ENCODE results near the gene N4BP2L2. TPM values are rescaled to one million over a fixed set of nuclear protein-coding genes. Genes with fewer than 3 reads are reported as not detected.
A peak's percentile ranks its signal among the peaks of the same experiment; 100 is the strongest.

Gene N4BP2L2
- total and polyA plus RNA-seq, 9 of the 15 experiments (the other 6 are each of a cell fraction or from before 2014, with no cell fraction given) = 33.9 to 76.4 (median 48.7) TPM

DNA sequence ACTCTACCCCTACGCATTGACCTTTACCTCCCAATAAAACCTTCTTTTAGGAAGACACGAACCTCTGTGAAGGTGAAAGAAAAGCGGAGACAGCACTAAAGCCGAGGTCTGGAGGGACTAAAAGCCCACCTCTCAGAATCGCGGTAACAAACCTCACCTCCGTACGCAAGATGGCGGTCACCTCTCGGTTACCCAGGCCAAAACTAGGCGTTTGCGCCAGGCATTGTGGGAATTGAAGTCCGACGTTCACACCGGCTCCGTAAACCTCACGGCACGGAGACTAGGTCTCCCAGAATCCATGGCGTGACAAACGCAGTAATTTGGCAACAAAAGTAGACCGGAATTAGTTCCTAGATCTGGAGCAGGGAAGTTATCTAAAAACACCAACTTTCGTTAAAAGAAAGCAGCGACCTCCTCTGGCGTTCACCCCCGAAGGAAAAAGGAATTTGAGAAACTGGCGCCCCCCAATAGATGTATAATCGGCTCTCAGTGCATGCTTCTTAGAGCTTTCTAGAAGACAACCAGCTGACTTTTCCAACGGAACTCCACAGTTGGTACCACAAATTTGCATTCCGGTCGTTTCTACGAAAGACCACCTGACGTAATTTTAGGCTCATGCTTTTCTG lies at the start of gene N4BP2L2 (continued):
- peak; percentile 72 for TF ChIP-seq CXXC5 (CRISPR knock-in tag; IDR thresholded peaks at IDR 0.05)
- TF ChIP-seq CBX2 (IDR thresholded peaks at IDR 0.05; ENCODE audit: insufficient read depth, low read length, poor library complexity, severe bottlenecking) = no peak
- TF ChIP-seq, protein P1, sequence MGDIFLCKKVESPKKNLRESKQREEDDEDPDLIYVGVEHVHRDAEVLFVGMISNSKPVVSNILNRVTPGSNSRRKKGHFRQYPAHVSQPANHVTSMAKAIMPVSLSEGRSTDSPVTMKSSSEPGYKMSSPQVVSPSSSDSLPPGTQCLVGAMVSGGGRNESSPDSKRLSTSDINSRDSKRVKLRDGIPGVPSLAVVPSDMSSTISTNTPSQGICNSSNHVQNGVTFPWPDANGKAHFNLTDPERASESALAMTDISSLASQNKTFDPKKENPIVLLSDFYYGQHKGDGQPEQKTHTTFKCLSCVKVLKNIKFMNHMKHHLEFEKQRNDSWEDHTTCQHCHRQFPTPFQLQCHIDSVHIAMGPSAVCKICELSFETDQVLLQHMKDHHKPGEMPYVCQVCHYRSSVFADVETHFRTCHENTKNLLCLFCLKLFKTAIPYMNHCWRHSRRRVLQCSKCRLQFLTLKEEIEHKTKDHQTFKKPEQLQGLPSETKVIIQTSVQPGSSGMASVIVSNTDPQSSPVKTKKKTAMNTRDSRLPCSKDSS (IDR thresholded peaks at IDR 0.05; ENCODE audit: low read depth, partially characterized antibody) = no peak
- TF ChIP-seq COPS2 (conservative IDR thresholded peaks at IDR 0.05) = no peak
- TF ChIP-seq NCOR1 (IDR thresholded peaks at IDR 0.05) = no peak
- TF ChIP-seq XRCC5 (IDR thresholded peaks at IDR 0.05; ENCODE audit: low read depth, low read length) = no peak
- 0 out of 4 replicates have a peak, but pooled peaks of 1 of the 2 experiments have one; percentile 39 for TF ChIP-seq TBL1XR1 (IDR thresholded peaks at IDR 0.05; ENCODE audit: low read length in 2 of 2)
- TF ChIP-seq, protein P2, sequence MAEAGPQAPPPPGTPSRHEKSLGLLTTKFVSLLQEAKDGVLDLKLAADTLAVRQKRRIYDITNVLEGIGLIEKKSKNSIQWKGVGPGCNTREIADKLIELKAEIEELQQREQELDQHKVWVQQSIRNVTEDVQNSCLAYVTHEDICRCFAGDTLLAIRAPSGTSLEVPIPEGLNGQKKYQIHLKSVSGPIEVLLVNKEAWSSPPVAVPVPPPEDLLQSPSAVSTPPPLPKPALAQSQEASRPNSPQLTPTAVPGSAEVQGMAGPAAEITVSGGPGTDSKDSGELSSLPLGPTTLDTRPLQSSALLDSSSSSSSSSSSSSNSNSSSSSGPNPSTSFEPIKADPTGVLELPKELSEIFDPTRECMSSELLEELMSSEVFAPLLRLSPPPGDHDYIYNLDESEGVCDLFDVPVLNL (CRISPR knock-in tag; IDR thresholded peaks at IDR 0.05; ENCODE audit: low read depth) = no peak
- no peak for TF ChIP-seq KDM2B (CRISPR knock-in tag; IDR thresholded peaks at IDR 0.05)
- TF ChIP-seq, protein P3, sequence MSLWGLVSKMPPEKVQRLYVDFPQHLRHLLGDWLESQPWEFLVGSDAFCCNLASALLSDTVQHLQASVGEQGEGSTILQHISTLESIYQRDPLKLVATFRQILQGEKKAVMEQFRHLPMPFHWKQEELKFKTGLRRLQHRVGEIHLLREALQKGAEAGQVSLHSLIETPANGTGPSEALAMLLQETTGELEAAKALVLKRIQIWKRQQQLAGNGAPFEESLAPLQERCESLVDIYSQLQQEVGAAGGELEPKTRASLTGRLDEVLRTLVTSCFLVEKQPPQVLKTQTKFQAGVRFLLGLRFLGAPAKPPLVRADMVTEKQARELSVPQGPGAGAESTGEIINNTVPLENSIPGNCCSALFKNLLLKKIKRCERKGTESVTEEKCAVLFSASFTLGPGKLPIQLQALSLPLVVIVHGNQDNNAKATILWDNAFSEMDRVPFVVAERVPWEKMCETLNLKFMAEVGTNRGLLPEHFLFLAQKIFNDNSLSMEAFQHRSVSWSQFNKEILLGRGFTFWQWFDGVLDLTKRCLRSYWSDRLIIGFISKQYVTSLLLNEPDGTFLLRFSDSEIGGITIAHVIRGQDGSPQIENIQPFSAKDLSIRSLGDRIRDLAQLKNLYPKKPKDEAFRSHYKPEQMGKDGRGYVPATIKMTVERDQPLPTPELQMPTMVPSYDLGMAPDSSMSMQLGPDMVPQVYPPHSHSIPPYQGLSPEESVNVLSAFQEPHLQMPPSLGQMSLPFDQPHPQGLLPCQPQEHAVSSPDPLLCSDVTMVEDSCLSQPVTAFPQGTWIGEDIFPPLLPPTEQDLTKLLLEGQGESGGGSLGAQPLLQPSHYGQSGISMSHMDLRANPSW (CRISPR knock-in tag; IDR thresholded peaks at IDR 0.05) = no peak
- no peak for TF ChIP-seq EHMT2 (IDR thresholded peaks at IDR 0.05)
- peak; percentile 83 for TF ChIP-seq ZNF766 (CRISPR knock-in tag; conservative IDR thresholded peaks at IDR 0.05)
- peak; percentile 83 for TF ChIP-seq HNRNPLL (IDR thresholded peaks at IDR 0.05; ENCODE audit: low read depth, low read length, poor library complexity, severe bottlenecking)
- no peak; the same call in 1 of the 2 replicates for TF ChIP-seq MYC (IDR thresholded peaks at IDR 0.05; ENCODE audit: low read depth, low read length)
- TF ChIP-seq MYC (CRISPR knock-in tag; IDR thresholded peaks at IDR 0.05; ENCODE audit: borderline replicate concordance, low read depth) = no peak
- peak; percentile 70; the same call in 1 of the 2 replicates for TF ChIP-seq PHF8 (IDR thresholded peaks at IDR 0.05; ENCODE audit: borderline replicate concordance, low read length)
- TF ChIP-seq, protein P4, sequence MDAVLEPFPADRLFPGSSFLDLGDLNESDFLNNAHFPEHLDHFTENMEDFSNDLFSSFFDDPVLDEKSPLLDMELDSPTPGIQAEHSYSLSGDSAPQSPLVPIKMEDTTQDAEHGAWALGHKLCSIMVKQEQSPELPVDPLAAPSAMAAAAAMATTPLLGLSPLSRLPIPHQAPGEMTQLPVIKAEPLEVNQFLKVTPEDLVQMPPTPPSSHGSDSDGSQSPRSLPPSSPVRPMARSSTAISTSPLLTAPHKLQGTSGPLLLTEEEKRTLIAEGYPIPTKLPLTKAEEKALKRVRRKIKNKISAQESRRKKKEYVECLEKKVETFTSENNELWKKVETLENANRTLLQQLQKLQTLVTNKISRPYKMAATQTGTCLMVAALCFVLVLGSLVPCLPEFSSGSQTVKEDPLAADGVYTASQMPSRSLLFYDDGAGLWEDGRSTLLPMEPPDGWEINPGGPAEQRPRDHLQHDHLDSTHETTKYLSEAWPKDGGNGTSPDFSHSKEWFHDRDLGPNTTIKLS (IDR thresholded peaks at IDR 0.05; ENCODE audit: borderline replicate concordance, low read depth) = peak; percentile 79; the same call in 1 of the 2 replicates
- TF ChIP-seq MCM2 (IDR thresholded peaks at IDR 0.05; ENCODE audit: low read depth) = no peak
- no peak for TF ChIP-seq ZNF561 (CRISPR knock-in tag; conservative IDR thresholded peaks at IDR 0.05)
- no peak; the same call in 1 of the 2 replicates for TF ChIP-seq CHD2 (IDR thresholded peaks at IDR 0.05; ENCODE audit: low read depth, low read length)
- no peak for TF ChIP-seq MEIS2 (IDR thresholded peaks at IDR 0.05; ENCODE audit: partially characterized antibody)
- no peak for TF ChIP-seq RBM39 (optimal IDR thresholded peaks at IDR 0.05; ENCODE audit: low read depth, low read length)
